ENCODE measurements around the gene ZMYND19.
A peak's percentile ranks its signal among the peaks of the same experiment; 100 is the strongest.
"Not testable (repeated sequence)": the region's sequence is repeated elsewhere in the genome, so short reads cannot be mapped to it uniquely, and the experiment has no call there.

The ZMYND19 gene

GRCh38 chr9:137590469-137591383, at the start of gene ZMYND19:
ZMYND19 (minus strand) TSS chr9:137590512; CDS start chr9:137590263, 249 bp downstream.
- DNase-seq = peak; percentile 89

GRCh38 chr9:137639303-137640051, 49.2 kb upstream of the ZMYND19 start:
- DNase-seq = no peak

- no peak for DNase-seq
These were observed 48.4 kb upstream of the ZMYND19 start for GRCh38 chr9:137638680-137639079.

GRCh38 chr9:137634016-137634415, 43.7 kb upstream of the ZMYND19 start:
- no peak for DNase-seq

GRCh38 chr9:137632230-137633161, 42.2 kb upstream of the ZMYND19 start:
- no peak for DNase-seq

GRCh38 chr9:137631345-137632229, 41.3 kb upstream of the ZMYND19 start:
- no peak for DNase-seq

- DNase-seq = no peak
These were observed 40.4 kb upstream of the ZMYND19 start for GRCh38 chr9:137630679-137631078.

GRCh38 chr9:137630126-137630525, 39.8 kb upstream of the ZMYND19 start:
- no peak for DNase-seq

GRCh38 chr9:137627406-137627805, 37.1 kb upstream of the ZMYND19 start:
- not testable (repeated sequence) for DNase-seq

GRCh38 chr9:137626464-137626863, 36.2 kb upstream of the ZMYND19 start:
- DNase-seq = no peak

GRCh38 chr9:137622211-137622610, 31.9 kb upstream of the ZMYND19 start:
- not testable (repeated sequence) for DNase-seq

- DNase-seq = no peak
These were observed 30.9 kb upstream of the ZMYND19 start for GRCh38 chr9:137621131-137621757.

- no peak for DNase-seq
These were observed 30.3 kb upstream of the ZMYND19 start for GRCh38 chr9:137620581-137620980.

- DNase-seq = no peak
These were observed 29.7 kb upstream of the ZMYND19 start for GRCh38 chr9:137620048-137620405.

- no peak for DNase-seq
These were observed 29.1 kb upstream of the ZMYND19 start for GRCh38 chr9:137619240-137620047.

GRCh38 chr9:137618105-137619067, 28.1 kb upstream of the ZMYND19 start, which contains the start of gene EHMT1:
EHMT1 (plus strand) TSS chr9:137619005; CDS start chr9:137619029, 24 bp downstream.
- peak; percentile 87 for DNase-seq

GRCh38 chr9:137615387-137615871, 25.1 kb upstream of the ZMYND19 start:
- no peak for DNase-seq

GRCh38 chr9:137614631-137615386, 24.5 kb upstream of the ZMYND19 start:
- DNase-seq = no peak

Measured in activated naive CD4-positive, alpha-beta T cell treated with anti-CD3 and anti-CD28 coated beads, Interleukin-2, amount 50 U/mL, for 16 hours (primary cell).